Measurements from ENCODE around the gene USP6NL. TPM values are rescaled to one million over a fixed set of nuclear protein-coding genes. Genes with fewer than 3 reads are reported as not detected.
A peak's percentile ranks its signal among the peaks of the same experiment; 100 is the strongest.

USP6NL gene
- total RNA-seq, result 10 to 100 TPM; 14.6 to 20.0 (median 19.8) TPM
- long read RNA-seq, donor 1, full-length matches to known transcripts, result 5 of 13 reads
- long read RNA-seq, donor 1, partial matches to known transcripts, result 0 of 13 reads
- long read RNA-seq, donor 1, other reads (novel, unspliced or antisense), result 8 of 13 reads
- long read RNA-seq, donor 2, full-length matches to known transcripts, result 5 of 5 reads
- long read RNA-seq, donor 2, partial matches to known transcripts, result 0 of 5 reads
- long read RNA-seq, donor 2, other reads (novel, unspliced or antisense), result 0 of 5 reads

DNA sequence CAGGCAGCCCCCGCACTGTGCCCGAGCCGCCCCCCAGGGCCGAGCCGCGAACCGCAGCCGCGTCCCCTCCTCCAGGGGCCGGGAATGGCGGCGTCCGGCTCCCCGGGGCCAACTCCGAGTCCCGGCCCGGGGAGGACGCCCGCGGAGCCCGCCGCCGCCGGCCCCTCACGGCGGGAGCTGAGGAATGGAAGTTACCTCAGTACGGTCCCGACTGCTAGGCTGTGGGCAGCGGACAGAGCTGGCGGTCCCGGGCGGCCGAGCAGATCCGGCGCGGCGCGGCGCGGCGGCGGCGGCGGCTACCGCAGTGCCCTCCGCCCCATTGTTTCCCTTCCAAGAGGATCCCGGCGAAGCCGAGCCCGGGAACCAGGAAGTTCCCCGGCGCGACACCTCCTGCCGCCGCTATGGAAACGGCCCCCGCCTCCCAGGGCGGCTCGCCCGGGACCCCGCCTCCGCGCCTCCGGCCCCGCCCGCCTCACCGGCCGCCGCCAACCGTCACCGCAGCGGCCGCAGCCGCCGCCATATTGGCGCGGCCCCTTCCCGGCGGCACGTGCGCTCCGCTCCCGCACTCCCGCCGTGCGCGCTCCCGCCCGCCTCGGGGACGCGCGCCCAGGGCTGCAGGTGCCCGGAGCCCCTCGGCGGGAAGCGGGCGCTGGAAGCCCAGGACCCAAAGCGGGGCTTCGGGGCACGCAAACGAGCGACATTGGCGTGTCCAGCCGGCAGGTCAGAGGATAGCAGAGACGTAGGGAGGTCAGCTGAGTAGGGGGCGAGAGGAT is at the start of gene USP6NL:
Gene USP6NL (minus strand): TSS at position 403 of the 773 bp plus-strand sequence. CDS start 14,016 bp downstream, outside the sequence.
- TF ChIP-seq, protein P1, sequence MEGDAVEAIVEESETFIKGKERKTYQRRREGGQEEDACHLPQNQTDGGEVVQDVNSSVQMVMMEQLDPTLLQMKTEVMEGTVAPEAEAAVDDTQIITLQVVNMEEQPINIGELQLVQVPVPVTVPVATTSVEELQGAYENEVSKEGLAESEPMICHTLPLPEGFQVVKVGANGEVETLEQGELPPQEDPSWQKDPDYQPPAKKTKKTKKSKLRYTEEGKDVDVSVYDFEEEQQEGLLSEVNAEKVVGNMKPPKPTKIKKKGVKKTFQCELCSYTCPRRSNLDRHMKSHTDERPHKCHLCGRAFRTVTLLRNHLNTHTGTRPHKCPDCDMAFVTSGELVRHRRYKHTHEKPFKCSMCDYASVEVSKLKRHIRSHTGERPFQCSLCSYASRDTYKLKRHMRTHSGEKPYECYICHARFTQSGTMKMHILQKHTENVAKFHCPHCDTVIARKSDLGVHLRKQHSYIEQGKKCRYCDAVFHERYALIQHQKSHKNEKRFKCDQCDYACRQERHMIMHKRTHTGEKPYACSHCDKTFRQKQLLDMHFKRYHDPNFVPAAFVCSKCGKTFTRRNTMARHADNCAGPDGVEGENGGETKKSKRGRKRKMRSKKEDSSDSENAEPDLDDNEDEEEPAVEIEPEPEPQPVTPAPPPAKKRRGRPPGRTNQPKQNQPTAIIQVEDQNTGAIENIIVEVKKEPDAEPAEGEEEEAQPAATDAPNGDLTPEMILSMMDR (IDR thresholded peaks at IDR 0.05), result no peak
- Histone ChIP-seq H3K4me3 (peak within 1 kb of the TSS; percentile 60), H3K36me3 (ENCODE audit: low read depth) (no peaks in the 10 kb centered on the region), H3K9me3 (no peaks in the 10 kb centered on the region), H3K4me1 (ENCODE audit: low read depth) (peaks cover 18% of the 10 kb centered on the region)
- peak; percentile 91 to 96 (median 94) for DNase-seq
- ATAC-seq, result peak; percentile 95
- intact Hi-C loops (cut with DNase I, micrococcal nuclease), result no loop called here

DNA sequence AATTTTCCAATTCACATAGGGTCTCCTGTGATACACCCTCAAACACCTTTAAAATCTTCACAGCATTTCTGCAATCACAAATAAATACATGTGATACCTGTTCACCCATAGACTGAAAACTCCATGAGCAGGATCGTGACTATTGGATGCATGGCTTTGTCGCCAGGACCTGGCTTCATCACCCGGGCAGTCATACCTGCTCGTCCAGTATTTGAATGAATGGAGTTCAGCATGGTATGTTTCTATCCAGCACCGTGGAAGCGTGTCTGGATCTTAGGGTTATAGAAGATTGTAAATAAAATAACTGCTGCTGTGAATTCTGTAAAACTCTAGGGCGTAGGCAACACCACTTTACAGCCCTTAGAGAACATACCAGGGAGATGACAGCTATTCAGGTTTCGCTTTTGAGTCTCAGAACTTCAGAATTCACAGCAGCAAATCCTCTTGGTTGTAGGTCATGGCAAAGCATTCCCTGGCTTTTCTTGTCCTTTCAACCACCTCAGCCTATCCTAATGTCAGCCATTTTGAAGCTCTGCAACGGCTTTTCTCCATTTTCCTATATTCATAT is 47.4 kb upstream of the USP6NL start:
- DNase-seq, result peak in 1 of 3 donors; percentile 23
- Histone ChIP-seq H3K9me3 (no peaks in the 10 kb centered on the region), H3K36me3 (ENCODE audit: low read depth) (no peaks in the 10 kb centered on the region), H3K4me3 (no peak overlapping the region), H3K4me1 (ENCODE audit: low read depth) (no peaks in the 10 kb centered on the region)
- TF ChIP-seq, protein P1 (IDR thresholded peaks at IDR 0.05), result no peak
- intact Hi-C loops (cut with DNase I, micrococcal nuclease), result no loop called here
- peak; percentile 82 for ATAC-seq

DNA sequence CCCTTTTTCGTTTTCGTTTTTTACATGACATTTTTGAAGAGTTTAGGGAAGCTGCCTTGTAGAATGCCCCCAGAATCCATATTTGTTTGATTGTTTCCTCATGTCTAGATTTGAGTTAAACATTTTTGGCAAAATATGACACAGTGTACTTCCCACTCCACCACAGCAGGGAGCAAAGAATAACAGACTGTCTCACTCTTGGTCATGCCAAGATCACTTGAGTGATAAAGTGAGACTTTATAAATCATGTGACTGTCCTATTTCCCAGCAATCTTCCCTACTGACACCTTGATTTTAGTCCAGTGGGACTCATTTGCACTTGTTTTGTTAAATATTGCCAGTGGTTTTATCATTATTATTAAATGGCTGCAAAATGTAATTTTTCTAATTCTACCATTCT is 44.4 kb upstream of the USP6NL start:
- Histone ChIP-seq H3K9me3 (no peaks in the 10 kb centered on the region), H3K4me1 (ENCODE audit: low read depth) (no peaks in the 10 kb centered on the region), H3K4me3 (no peak overlapping the region), H3K36me3 (ENCODE audit: low read depth) (no peaks in the 10 kb centered on the region)
- ATAC-seq, result no peak
- intact Hi-C loops (cut with DNase I, micrococcal nuclease), result no loop called here
- TF ChIP-seq, protein P1 (IDR thresholded peaks at IDR 0.05), result no peak
- no peak for DNase-seq

DNA sequence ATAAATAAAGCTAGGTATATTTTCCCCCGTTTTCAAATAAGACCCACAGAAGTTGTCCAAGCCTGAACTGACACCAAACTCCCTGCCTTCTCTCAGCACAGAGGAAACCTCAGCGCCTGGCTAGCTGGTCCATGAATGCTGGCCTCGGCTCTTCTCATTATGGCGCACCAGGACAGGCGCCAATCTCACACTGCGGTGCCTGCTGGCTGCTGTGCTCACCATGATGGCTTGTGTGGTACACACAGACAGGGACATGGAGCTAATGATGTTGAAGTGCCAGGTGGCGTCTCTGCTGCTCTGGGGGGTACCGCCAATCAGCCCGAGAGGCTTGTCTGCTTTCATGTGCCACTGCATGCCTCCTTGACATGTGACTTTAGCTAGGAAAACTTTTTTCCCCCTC is 43.2 kb upstream of the USP6NL start:
- no peak for ATAC-seq
- Histone ChIP-seq H3K9me3 (no peaks in the 10 kb centered on the region), H3K4me1 (ENCODE audit: low read depth) (no peaks in the 10 kb centered on the region), H3K36me3 (ENCODE audit: low read depth) (no peaks in the 10 kb centered on the region), H3K4me3 (no peak overlapping the region)
- TF ChIP-seq, protein P1 (IDR thresholded peaks at IDR 0.05), result no peak
- intact Hi-C loops (cut with DNase I, micrococcal nuclease), result no loop called here
- DNase-seq, result no peak

DNA sequence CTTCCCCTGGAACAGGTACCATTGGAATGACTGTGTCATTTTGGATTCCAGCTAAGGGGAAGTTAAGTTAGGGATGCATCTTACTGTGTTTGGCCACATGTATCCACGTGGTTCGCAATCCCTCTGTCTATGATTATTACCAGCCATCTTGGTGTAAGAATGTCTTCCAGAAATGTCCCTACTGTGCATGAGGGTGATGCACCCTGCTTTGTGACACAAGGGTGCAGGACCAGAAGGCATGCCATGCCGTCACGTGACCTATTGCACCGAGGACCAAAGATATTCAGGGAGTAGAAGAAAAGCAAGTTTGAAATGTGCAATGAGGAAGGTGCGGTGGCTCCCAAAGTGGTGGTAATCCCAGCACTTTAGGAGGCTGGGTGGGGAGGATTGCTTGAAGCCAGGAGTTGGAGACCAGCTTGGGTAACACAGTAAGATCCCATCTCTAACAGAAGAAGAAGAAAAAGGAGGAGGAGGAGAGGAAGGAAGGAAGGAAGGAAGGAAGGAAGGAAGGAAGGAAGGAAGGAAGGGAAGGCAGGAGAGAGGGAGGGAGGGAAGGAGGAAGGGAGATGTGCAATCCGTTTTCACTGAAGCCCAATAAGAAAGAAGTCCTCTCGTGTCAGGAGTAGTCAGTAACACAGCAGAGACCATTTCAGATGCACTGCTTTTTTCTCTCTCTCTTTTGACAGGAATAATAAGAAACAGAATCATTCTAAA is 42.5 kb upstream of the USP6NL start:
- ATAC-seq, result no peak

More for the DNA sequence above, 42.5 kb upstream of the USP6NL start:
- no peak for DNase-seq
- no peaks in the 10 kb centered on the region for H3K9me3 ChIP-seq
- H3K4me3 ChIP-seq, result no peak overlapping the region
- TF ChIP-seq, protein P1 (IDR thresholded peaks at IDR 0.05), result no peak
- no peaks in the 10 kb centered on the region for H3K4me1 ChIP-seq (ENCODE audit: low read depth)
- H3K36me3 ChIP-seq (ENCODE audit: low read depth), result no peaks in the 10 kb centered on the region
- intact Hi-C loops (cut with DNase I, micrococcal nuclease), result no loop called here

Measured in mucosa of descending colon (tissue), 3 donors.